ENCODE data around the gene AK4. TPM values are rescaled to one million over a fixed set of nuclear protein-coding genes. Genes with fewer than 3 reads are reported as not detected.
A peak's percentile ranks its signal among the peaks of the same experiment; 100 is the strongest.
"Not testable (repeated sequence)": the region's sequence is repeated elsewhere in the genome, so short reads cannot be mapped to it uniquely, and the experiment has no call there.

The AK4 gene
- total and polyA plus RNA-seq, 4 donors = 5.2 to 73.7 (median 38.3) TPM

DNA sequence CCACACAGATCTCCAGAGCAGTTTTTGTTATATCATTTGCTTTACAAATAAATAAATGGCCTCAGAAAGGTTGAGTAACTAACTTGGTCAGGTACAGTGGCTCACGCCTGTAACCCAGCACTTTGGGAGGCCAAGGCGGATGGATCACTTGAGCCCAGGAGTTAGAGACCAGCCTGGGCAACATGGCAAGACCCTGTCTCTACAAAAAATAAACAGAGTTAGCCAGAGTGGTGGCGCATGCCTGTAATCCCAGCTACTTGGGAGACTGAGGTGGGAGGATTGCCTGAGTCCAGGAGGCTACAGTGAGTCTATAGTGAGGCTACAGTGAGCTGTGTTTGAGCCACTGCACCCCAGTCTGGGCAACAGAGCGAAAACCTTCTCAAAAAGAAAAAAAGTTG lies 11.3 kb downstream of the AK4 start:
- intact Hi-C loops (cut with DNase I); ATAC-seq (ENCODE audit: low FRiP score); H3K36me3 ChIP-seq (ENCODE audit: control insufficient read depth in 1 of 2, insufficient read depth in 2 of 2, low read length in 1 of 2); H3K27ac ChIP-seq (ENCODE audit: low read depth in 1 of 2, low read length in 2 of 2); DNase-seq; H3K27me3 ChIP-seq (ENCODE audit: control insufficient read depth in 1 of 2, insufficient read depth in 2 of 2, low read length in 1 of 2); H3K4me3 ChIP-seq (ENCODE audit: low read length in 2 of 2); H3K4me1 ChIP-seq (ENCODE audit: control insufficient read depth in 1 of 2, insufficient read depth in 2 of 2, low read length in 2 of 2); H3K9me3 ChIP-seq (ENCODE audit: control insufficient read depth, low read length): not testable (repeated sequence)
- WGBS, 2 donors = 97 to 98% methylated on average over 4 of the region's 4 CpGs

DNA sequence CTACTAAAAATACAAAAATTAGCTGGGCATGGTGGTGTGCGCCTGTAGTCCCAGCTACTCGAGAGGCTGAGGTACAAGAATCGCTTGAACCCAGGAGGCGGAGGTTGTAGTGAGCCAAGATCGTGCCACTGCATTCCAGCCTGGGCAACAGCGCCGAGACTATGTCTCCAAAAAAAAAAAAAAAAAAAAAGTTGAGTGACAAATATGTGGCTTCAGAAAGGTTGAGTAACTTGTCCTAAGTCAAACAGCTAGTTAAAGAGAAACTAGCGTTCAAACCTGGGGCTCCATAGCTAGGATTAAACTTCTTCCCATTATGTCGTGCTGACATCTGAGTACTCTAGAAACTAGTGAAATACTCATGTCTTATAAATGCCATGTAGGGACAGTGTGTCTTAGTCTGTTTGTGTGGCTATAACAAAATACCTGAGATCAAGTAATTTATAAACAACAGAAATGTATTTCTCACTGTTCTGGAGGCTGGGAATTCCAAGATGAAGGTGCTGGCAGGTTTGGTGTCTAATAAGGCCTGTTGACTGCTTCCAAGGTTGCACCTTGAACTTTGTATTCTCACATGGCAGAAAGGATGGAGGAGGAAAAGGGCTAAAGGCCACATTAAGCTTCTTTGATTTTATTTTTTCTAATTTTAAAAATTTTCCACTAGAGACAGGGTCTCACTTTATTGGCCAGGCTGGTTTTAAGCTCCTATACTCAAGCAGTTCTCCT lies 12.0 kb downstream of the AK4 start:
- Histone ChIP-seq H3K27me3 (ENCODE audit: control insufficient read depth in 1 of 2, insufficient read depth in 2 of 2, low read length in 1 of 2) (no peaks in the 10 kb centered on the region), H3K4me3 (ENCODE audit: low read length in 2 of 2) (no peak overlapping the region), H3K36me3 (ENCODE audit: control insufficient read depth in 1 of 2, insufficient read depth in 2 of 2, low read length in 1 of 2) (no peaks in the 10 kb centered on the region), H3K4me1 (ENCODE audit: control insufficient read depth in 1 of 2, insufficient read depth in 2 of 2, low read length in 2 of 2) (no peaks in the 10 kb centered on the region), H3K9me3 (ENCODE audit: control insufficient read depth, low read length) (no peaks in the 10 kb centered on the region), H3K27ac (ENCODE audit: low read depth in 1 of 2, low read length in 2 of 2) (no peak overlapping the region)
- DNase-seq (no peak), ATAC-seq (ENCODE audit: low FRiP score) (no peak)
- 95 to 97% methylated on average over 9 of the region's 9 CpGs for WGBS, 2 donors
- intact Hi-C loops (cut with DNase I) = no loop called here

DNA sequence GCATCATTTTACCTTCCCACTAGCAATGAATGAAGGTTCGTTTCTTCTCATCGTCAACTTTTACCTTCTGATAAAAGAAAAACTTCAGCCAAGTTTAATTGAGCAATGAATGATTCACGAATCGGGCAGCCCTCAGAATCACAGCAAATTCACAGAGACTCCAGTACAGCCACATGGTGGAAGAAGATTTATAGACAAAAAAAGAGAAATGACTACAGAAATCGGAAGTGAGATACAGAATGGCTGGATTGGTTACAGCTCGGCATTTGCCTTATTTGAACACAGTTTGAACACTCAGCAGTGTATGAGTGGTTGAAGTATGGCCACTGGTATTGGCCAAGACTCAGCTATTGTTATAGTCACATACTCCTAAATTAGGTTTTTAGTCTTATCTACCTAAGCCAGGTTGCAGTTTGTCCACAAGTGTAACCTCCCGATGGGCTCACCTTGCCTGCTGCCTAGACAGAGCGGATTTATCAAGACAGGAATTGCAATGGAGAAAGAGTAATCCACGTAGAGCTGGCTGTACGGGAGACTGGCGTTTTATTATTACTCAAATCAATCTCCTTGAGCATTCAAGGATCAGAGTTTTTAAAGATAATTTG lies 15.3 kb downstream of the AK4 start:
- no peaks in the 10 kb centered on the region for H3K9me3 ChIP-seq (ENCODE audit: control insufficient read depth, low read length)
- H3K27me3 ChIP-seq (ENCODE audit: control insufficient read depth in 1 of 2, insufficient read depth in 2 of 2, low read length in 1 of 2) = no peaks in the 10 kb centered on the region
- no peaks in the 10 kb centered on the region for H3K36me3 ChIP-seq (ENCODE audit: control insufficient read depth in 1 of 2, insufficient read depth in 2 of 2, low read length in 1 of 2)
- H3K4me3 ChIP-seq (ENCODE audit: low read length in 2 of 2) = no peak overlapping the region
- intact Hi-C loops (cut with DNase I) = no loop called here
- no peaks in the 10 kb centered on the region for H3K4me1 ChIP-seq (ENCODE audit: control insufficient read depth in 1 of 2, insufficient read depth in 2 of 2, low read length in 2 of 2)
- WGBS, 2 donors = 93 to 94% methylated on average over 11 of the region's 11 CpGs
- DNase-seq = no peak
- ATAC-seq (ENCODE audit: low FRiP score) = no peak
- no peak overlapping the region for H3K27ac ChIP-seq (ENCODE audit: low read depth in 1 of 2, low read length in 2 of 2)

DNA sequence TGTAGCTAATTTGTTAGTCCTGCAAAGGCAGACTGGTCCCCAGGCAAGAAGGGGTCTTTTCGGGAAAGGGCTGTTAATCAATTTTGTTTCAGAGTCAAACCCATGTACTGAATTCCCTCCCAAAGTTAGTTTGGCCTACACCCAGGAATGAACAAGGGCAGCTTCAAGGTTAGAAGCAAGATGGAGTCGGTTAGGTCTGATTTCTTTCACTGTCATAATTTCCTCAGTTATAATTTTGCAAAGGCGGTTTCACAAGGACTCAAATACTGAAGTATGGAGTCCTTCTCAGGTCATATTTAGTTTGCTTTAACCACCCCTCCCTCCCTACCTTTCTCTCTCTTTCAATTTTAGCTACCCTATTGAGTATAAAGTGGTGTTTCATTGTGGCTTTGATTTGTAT lies 16.1 kb downstream of the AK4 start:
- H3K4me1 ChIP-seq (ENCODE audit: control insufficient read depth in 1 of 2, insufficient read depth in 2 of 2, low read length in 2 of 2); H3K9me3 ChIP-seq (ENCODE audit: control insufficient read depth, low read length); ATAC-seq (ENCODE audit: low FRiP score); H3K27ac ChIP-seq (ENCODE audit: low read depth in 1 of 2, low read length in 2 of 2); intact Hi-C loops (cut with DNase I); H3K27me3 ChIP-seq (ENCODE audit: control insufficient read depth in 1 of 2, insufficient read depth in 2 of 2, low read length in 1 of 2); DNase-seq; H3K36me3 ChIP-seq (ENCODE audit: control insufficient read depth in 1 of 2, insufficient read depth in 2 of 2, low read length in 1 of 2); H3K4me3 ChIP-seq (ENCODE audit: low read length in 2 of 2): not testable (repeated sequence)
- 94 to 97% methylated on average over 3 of the region's 3 CpGs for WGBS, 2 donors

DNA sequence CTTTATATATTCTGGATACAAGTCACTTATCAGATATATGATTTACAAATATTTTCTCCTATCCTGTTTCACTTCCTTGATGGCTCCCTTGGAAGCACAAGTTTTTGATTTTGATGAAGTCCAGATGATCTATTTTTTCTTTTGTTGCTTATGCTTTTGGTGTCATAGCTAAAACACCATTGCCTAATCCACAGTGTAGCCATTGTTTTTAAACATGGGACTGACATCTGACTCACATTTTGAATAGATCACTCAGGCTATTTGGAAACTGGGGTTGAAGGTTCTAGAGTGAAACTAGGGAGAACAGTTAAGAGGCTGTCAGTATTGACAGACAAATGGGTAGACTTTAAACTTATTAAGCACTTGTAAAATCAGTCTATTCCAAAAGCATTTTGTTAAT lies 16.6 kb downstream of the AK4 start:
- no peaks in the 10 kb centered on the region for H3K9me3 ChIP-seq (ENCODE audit: control insufficient read depth, low read length)
- H3K4me1 ChIP-seq (ENCODE audit: control insufficient read depth in 1 of 2, insufficient read depth in 2 of 2, low read length in 2 of 2) = no peaks in the 10 kb centered on the region
- DNase-seq (no peak), ATAC-seq (ENCODE audit: low FRiP score) (no peak)
- H3K36me3 ChIP-seq (ENCODE audit: control insufficient read depth in 1 of 2, insufficient read depth in 2 of 2, low read length in 1 of 2) = no peaks in the 10 kb centered on the region
- H3K27ac ChIP-seq (ENCODE audit: low read depth in 1 of 2, low read length in 2 of 2) = no peak overlapping the region
- intact Hi-C loops (cut with DNase I) = no loop called here
- no peak overlapping the region for H3K4me3 ChIP-seq (ENCODE audit: low read length in 2 of 2)
- no peaks in the 10 kb centered on the region for H3K27me3 ChIP-seq (ENCODE audit: control insufficient read depth in 1 of 2, insufficient read depth in 2 of 2, low read length in 1 of 2)

DNA sequence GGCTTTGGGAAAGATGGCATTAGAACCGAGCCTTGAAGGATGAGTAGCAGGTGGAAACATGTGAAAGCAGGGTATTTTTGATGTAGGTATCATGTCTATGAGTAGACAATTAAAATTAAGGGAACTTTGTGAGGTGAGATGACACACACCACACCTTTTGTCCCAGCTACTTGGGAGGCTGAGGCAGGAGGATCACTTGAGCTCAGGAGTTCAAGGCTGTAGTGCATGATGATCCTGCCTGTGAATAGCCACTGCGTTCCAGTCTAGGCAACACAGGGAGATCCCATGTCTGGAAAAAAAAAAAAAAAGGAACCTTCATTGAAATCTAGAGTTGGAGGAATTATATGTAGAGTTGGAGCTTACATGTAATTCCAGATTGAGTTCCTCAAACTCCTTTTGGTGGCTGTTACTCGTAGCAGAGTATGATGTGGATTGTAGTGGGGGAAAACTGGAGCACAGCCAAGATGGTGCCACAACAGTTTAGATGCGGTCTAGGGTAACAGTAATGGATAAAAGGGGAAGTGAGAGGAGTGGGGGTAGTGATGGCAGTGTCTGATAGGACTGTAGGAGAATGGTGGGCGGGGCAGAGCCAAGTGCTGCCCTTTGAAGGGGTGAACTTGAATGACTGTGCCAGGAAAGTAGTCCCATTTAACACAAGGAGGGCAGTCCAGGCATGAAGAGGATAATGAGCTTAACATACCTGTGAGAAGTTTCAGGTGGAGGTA lies 17.4 kb downstream of the AK4 start:
- peak in 1 of 2 donors; percentile 66 for DNase-seq
- 84 to 85% methylated on average over 5 of the region's 5 CpGs for WGBS, 2 donors
- Histone ChIP-seq H3K27ac (ENCODE audit: low read depth in 1 of 2, low read length in 2 of 2) (no peak overlapping the region), H3K36me3 (ENCODE audit: control insufficient read depth in 1 of 2, insufficient read depth in 2 of 2, low read length in 1 of 2) (no peaks in the 10 kb centered on the region), H3K9me3 (ENCODE audit: control insufficient read depth, low read length) (no peaks in the 10 kb centered on the region), H3K4me1 (ENCODE audit: control insufficient read depth in 1 of 2, insufficient read depth in 2 of 2, low read length in 2 of 2) (no peaks in the 10 kb centered on the region), H3K27me3 (ENCODE audit: control insufficient read depth in 1 of 2, insufficient read depth in 2 of 2, low read length in 1 of 2) (no peaks in the 10 kb centered on the region), H3K4me3 (ENCODE audit: low read length in 2 of 2) (no peak overlapping the region)
- ATAC-seq (ENCODE audit: low FRiP score) = no peak
- intact Hi-C loops (cut with DNase I) = no loop called here

DNA sequence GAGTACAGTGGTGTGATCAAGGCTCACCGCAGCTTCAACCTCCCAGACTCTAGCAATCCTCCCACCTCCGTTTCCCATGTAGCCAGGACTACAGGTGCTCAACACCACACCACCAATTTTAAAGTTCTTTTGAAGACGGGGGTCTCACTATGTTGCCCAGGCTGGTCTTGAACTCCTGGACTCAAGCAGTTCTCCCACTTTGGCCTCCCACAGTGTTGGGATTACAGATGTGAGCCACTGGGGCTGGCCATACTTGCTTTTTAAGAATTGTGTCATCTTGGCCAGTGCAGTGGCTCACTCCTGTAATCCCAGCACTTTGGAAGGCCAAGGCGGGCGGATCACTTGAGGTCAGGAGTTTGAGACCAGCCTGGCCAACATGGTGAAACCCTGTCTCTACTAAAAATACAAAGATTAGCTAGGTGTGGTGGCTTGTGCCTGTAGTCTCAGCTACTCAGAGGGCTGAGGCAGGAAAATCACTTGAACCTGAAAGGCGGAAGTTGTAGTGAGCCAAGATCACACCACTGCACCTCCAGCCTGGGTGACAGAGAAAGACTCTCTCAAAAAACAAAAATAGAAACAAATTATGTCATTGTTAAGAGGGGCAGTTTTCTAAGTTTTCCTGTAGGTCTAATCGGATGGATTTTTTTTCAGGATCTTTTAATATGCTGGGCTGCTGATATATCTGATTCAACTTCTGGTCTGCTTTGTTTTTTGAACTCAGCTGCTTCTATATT lies 18.7 kb downstream of the AK4 start:
- DNase-seq (no peak), ATAC-seq (ENCODE audit: low FRiP score) (no peak)
- intact Hi-C loops (cut with DNase I) = no loop called here
- Histone ChIP-seq H3K4me3 (ENCODE audit: low read length in 2 of 2) (no peak overlapping the region), H3K27ac (ENCODE audit: low read depth in 1 of 2, low read length in 2 of 2) (no peak overlapping the region), H3K4me1 (ENCODE audit: control insufficient read depth in 1 of 2, insufficient read depth in 2 of 2, low read length in 2 of 2) (no peaks in the 10 kb centered on the region), H3K36me3 (ENCODE audit: control insufficient read depth in 1 of 2, insufficient read depth in 2 of 2, low read length in 1 of 2) (no peaks in the 10 kb centered on the region), H3K9me3 (ENCODE audit: control insufficient read depth, low read length) (no peaks in the 10 kb centered on the region), H3K27me3 (ENCODE audit: control insufficient read depth in 1 of 2, insufficient read depth in 2 of 2, low read length in 1 of 2) (no peaks in the 10 kb centered on the region)
- WGBS, 2 donors = 94 to 95% methylated on average over 6 to 7 of the region's 7 CpGs

DNA sequence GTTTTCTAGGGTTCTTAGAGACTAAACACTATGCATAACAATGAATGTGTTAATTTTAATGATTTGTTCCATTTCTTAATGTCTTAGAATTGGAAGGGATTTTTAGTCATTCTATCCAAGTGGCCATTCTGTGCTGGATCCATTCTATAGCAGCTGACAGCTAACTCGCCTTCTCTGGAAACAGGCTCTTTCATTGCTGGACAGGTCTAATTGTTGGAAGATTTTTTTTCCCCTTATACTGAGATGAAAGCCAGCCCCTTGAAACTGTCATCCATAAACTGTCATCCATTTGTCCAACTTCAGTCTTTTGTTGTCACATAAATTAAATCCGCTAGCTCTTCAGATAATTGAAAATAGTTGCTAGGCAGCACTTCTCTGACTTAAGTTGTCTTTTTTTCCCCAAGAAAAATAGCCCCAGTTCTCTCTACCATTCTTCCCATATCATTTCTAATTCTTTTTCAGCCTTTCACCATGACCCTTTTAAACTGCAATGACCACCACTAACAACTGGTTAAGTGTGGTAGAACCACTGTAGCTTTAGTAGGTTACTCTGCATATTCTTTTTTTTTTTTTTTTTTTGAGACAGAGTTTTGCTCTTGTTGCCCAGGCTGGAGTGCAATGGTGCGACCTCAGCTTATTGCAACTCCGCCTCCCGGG lies 19.7 kb downstream of the AK4 start:
- intact Hi-C loops (cut with DNase I) = no loop called here
- Histone ChIP-seq H3K36me3 (ENCODE audit: control insufficient read depth in 1 of 2, insufficient read depth in 2 of 2, low read length in 1 of 2) (no peaks in the 10 kb centered on the region), H3K27ac (ENCODE audit: low read depth in 1 of 2, low read length in 2 of 2) (no peak overlapping the region), H3K4me3 (ENCODE audit: low read length in 2 of 2) (no peak overlapping the region), H3K27me3 (ENCODE audit: control insufficient read depth in 1 of 2, insufficient read depth in 2 of 2, low read length in 1 of 2) (no peaks in the 10 kb centered on the region), H3K4me1 (ENCODE audit: control insufficient read depth in 1 of 2, insufficient read depth in 2 of 2, low read length in 2 of 2) (no peaks in the 10 kb centered on the region), H3K9me3 (ENCODE audit: control insufficient read depth, low read length) (no peaks in the 10 kb centered on the region)
- WGBS, 2 donors = 97 to 98% methylated on average over 5 of the region's 5 CpGs
- ATAC-seq (ENCODE audit: low FRiP score) (no peak), DNase-seq (no peak)

Measured in aorta (tissue), 5 donors.